AG09319 (cell line): ENCODE data around the gene MB.

ENCODE experiments used
- DNase-seq: peaks from one replicate; pipeline ENCODE4 v3.0.0-alpha.2; 2010; ENCODE audit warnings: low read depth; ENCODE audit errors: extremely low read depth
- CTCF ChIP-seq: IDR thresholded peaks from 2 replicates; pipeline ENCODE4 v1.5.1; 2011; ENCODE audit warnings: low read depth, mild to moderate bottlenecking, inconsistent platforms, low read length, moderate library complexity

MB gene

GRCh38 chr22:35561796-35562526 lies 55.2 kb downstream of the MB start:
- TF ChIP-seq CTCF: no peak
- no peak for DNase-seq

GRCh38 chr22:35560824-35561223 lies 56.3 kb downstream of the MB start:
- DNase-seq: no peak
- TF ChIP-seq CTCF: no peak

- no peak for TF ChIP-seq CTCF
- no peak for DNase-seq
Observed at GRCh38 chr22:35560366-35560765, 56.8 kb downstream of the MB start.

GRCh38 chr22:35559354-35560005 lies 57.6 kb downstream of the MB start:
- DNase-seq: no peak
- no peak for TF ChIP-seq CTCF

GRCh38 chr22:35558719-35559118 lies 58.4 kb downstream of the MB start:
- DNase-seq: no peak

GRCh38 chr22:35558031-35558430 lies 59.1 kb downstream of the MB start:
- no peak for TF ChIP-seq CTCF
- DNase-seq: no peak

More at GRCh38 chr22:35558719-35559118, 58.4 kb downstream of the MB start:
- TF ChIP-seq CTCF: no peak
